Esophagus muscularis mucosa (tissue), 4 donors: Measurements from ENCODE around the gene LSM14B.

Source experiments
- EP300 ChIP-seq: sonication (generic); formaldehyde crosslinking; IDR thresholded peaks from one replicate; pipeline ENCODE4 v1.6.1; 2017; ENCODE audit warnings: antibody characterized with exemption
- POLR2A ChIP-seq: fragments of 450-650 bp; IDR thresholded peaks from one replicate; pipeline ENCODE4 v1.6.1; 2017; ENCODE audit warnings: antibody characterized with exemption, moderate library complexity, mild to moderate bottlenecking, low read depth
- POLR2AphosphoS5 ChIP-seq, 2 donors: sonication (generic); formaldehyde crosslinking; IDR thresholded peaks; one replicate each; pipeline ENCODE4 v1.6.1; 2017; ENCODE audit warnings: antibody characterized with exemption in 2 of 2
- TF ChIP-seq, protein P1 (sequence below), 3 experiments: fragments of 200-600 bp in 2 of 3; fragments of 450-650 bp in 1 of 3; sonication (generic) in 2 of 3; IDR thresholded peaks; one replicate each; pipeline ENCODE4 v1.5.1; 2017 to 2019; ENCODE audit warnings: antibody characterized with exemption in 3 of 3, mild to moderate bottlenecking in 2 of 3, moderate library complexity in 1 of 3

- TF ChIP-seq, protein P1, sequence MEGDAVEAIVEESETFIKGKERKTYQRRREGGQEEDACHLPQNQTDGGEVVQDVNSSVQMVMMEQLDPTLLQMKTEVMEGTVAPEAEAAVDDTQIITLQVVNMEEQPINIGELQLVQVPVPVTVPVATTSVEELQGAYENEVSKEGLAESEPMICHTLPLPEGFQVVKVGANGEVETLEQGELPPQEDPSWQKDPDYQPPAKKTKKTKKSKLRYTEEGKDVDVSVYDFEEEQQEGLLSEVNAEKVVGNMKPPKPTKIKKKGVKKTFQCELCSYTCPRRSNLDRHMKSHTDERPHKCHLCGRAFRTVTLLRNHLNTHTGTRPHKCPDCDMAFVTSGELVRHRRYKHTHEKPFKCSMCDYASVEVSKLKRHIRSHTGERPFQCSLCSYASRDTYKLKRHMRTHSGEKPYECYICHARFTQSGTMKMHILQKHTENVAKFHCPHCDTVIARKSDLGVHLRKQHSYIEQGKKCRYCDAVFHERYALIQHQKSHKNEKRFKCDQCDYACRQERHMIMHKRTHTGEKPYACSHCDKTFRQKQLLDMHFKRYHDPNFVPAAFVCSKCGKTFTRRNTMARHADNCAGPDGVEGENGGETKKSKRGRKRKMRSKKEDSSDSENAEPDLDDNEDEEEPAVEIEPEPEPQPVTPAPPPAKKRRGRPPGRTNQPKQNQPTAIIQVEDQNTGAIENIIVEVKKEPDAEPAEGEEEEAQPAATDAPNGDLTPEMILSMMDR (IDR thresholded peaks at IDR 0.05), result no peak
- TF ChIP-seq POLR2AphosphoS5 (IDR thresholded peaks at IDR 0.05) (no peak), POLR2A (no peak), EP300 (no peak)
Measured at GRCh38 chr20:62151225-62151624, 28.9 kb downstream of the LSM14B start.
